ENCODE results near the gene WDR26.
"Not testable (repeated sequence)": the region's sequence is repeated elsewhere in the genome, so short reads cannot be mapped to it uniquely, and the experiment has no call there.

Gene WDR26

DNA sequence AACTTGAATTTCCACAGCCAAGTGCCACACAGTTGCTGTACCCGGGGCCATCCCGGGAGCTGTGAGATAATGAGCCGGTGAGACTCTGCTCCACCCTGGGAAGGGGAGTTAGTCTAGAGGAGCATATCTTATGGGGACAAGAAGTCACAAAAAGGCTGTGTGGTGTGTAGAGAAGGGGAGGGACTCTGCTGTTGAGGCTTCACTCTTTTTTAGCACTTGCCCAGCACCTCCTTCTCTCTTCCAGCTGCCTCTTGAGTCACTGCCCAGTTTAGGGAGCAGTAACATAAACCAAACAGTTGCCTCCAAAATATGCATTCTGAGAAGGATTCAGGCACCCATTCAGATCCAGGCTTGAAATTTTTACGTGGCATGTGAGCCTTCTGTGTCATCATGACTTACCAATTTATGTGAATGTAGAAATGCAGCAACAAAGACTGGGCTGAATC is 744 bp upstream of the WDR26 start:
- in situ Hi-C loops (cut with MboI; ENCODE audit: low sequenced_read_pairs): no loop called here

DNA sequence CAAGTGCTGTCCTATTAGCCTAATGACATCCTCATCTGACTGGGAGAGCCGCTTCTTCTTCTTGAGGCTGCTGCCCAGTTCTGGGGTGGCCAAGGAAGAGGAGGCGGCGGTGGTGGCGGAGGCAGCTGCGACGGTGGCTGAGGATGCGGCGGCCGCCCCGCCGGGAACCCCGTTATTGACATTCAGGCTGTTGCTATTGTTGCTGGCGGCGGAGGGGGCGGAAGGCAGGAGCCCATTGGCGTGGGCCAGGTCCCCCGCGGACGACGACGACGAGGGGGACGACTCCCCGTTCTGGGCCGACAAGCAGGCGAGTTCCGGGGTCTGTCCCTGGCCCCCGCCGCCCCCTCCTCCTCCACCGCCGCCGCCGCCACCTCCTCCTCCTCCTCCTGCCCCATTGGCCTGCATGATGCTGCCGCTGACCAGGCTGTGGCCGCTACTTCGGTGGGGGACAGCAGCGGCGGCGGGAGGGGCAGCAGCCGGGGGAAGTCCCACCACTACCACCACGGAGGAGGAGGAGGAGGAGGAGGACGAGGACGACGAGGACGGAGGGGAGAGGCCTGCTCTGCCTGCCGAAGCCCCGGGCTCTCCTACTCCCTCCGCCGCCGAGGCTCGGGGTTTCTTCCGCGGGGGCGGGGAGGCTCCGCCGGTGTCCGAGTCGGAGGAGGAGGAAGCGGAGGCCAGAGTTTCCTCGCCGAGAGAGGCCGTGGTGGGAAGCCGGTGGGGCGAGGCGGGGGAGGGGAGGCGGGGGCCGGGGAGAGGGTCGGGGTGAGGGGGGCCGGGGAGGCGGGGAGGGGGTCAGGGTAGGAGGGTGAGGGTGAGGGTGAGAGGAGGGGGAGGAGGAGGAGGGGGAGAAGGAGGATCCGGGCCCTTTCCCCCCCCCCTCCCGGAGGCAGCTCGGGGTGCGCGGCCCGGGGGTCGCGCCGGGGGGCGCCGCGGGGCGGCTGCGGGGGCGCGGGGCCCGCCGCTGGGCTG is 610 bp downstream of the WDR26 start:
- in situ Hi-C loops (cut with MboI; ENCODE audit: low sequenced_read_pairs): no loop called here

GRCh38 chr1:224433041-224433691 is 1.4 kb downstream of the WDR26 start:
- in situ Hi-C loops (cut with MboI; ENCODE audit: low sequenced_read_pairs): no loop called here

- in situ Hi-C loops (cut with MboI; ENCODE audit: low sequenced_read_pairs): no loop called here
These were observed 1.9 kb downstream of the WDR26 start for GRCh38 chr1:224432672-224433040.

GRCh38 chr1:224432146-224432545 is 2.5 kb downstream of the WDR26 start:
- in situ Hi-C loops (cut with MboI; ENCODE audit: low sequenced_read_pairs): no loop called here

DNA sequence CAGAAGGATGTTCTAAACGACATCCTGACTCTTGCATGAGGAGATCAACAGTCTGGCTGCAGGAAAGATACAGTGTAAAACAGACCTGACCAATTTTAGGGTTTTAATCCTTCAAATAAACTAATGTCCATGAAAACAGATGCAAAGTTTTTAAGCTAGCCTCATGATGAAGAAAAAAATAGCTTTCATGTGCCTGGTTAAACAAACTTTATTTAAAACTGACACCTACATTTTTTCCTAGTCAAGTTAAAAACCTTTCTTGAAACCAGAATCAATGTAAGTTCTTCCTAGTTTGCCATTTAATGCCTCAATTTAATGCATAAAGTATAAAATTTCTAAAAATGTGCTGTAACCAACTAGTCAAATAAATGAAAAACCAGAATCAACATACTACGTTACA is 2.9 kb downstream of the WDR26 start:
- in situ Hi-C loops (cut with MboI; ENCODE audit: low sequenced_read_pairs): no loop called here

DNA sequence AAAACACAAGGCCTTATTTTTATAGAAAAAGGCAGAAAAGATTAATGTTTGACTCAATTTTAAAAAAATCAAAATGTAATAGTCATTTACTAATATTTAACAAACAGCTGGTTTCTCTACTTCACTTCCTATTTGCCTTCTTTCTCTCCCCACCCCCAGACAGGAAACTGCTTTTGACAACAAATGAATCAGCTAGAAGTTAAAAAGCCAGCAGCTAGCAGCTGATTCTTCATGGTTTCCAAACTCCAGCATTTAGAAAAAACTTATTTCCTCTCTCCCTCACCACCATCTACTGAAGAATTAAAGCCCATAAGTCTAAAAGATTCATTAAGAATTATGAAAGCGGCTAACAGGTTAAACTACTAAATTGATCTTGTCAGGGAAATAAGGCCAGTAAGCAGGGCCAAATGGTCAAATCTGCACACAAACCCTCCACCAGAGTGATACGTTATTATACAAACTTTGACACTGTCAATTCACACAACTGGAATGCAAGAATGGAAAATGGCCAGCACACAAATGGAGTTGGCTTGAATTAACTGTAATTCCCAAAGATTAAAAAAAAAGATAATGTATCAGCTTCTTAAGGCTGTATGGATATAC is 4.0 kb downstream of the WDR26 start:
- in situ Hi-C loops (cut with MboI; ENCODE audit: low sequenced_read_pairs): no loop called here

- in situ Hi-C loops (cut with MboI; ENCODE audit: low sequenced_read_pairs): no loop called here
These were observed 4.8 kb downstream of the WDR26 start for GRCh38 chr1:224429616-224430326.

DNA sequence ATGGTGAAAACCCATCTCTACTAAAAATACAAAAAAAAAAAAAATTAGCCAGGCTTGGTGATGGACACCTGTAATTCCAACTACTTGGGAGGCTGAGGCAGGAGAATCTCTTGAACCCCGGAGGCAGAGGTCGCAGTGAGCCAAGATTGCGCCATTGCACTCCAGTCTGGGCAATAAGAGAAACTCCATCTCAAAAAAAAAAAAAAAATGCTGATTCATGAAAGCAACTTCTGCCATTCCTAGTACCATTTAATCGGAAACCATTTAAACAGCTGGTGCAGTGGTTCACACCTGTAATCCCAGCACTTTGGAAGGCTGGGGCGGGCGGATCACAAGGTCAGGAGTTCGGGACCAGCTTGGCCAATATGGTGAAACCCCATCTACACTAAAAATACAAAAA is 5.9 kb downstream of the WDR26 start:
- in situ Hi-C loops (cut with MboI; ENCODE audit: low sequenced_read_pairs): not testable (repeated sequence)

DNA sequence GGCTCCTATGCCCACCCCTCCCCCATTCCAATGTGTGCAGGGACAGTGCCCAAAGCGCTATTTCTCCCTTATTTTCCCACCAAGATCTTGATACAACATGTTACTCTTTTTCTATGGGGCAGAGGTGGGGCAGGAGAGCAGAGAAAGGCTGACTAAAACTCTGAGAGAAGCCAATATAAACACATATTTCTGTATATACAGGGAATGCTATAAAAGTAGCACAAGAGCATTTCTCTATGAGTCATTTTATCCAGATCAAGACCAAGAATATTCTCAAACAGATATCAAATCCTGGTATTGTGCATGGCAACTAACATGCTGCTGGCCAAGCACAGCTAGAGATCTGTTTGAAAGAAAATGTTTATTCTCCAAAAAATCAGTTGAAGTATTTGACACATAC is 7.3 kb downstream of the WDR26 start:
- in situ Hi-C loops (cut with MboI; ENCODE audit: low sequenced_read_pairs): no loop called here

GRCh38 chr1:224426869-224427268 is 7.7 kb downstream of the WDR26 start:
- in situ Hi-C loops (cut with MboI; ENCODE audit: low sequenced_read_pairs): not testable (repeated sequence)

- in situ Hi-C loops (cut with MboI; ENCODE audit: low sequenced_read_pairs): no loop called here
These were observed 9.2 kb downstream of the WDR26 start for GRCh38 chr1:224425279-224425884.

DNA sequence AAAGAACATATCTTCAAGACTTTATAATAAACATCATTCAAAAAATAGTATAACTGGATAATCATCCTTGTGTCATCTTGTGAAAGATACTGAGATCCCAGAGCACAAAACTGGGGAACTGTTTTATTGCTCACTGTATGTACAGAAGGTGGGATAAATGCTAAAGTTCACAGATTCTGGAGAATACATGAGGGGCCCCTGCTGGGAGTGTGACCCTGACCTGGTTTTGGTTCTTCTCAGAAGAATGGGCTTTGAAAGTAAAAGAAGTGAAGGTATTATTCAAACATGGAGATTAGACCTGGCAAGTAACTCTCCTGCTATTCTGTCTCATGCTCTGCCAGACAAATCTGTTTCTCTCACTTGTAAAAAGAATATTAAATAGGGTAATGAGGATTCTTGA is 14.5 kb downstream of the WDR26 start:
- in situ Hi-C loops (cut with MboI; ENCODE audit: low sequenced_read_pairs): no loop called here

- in situ Hi-C loops (cut with MboI; ENCODE audit: low sequenced_read_pairs): no loop called here
These were observed 22.8 kb downstream of the WDR26 start for GRCh38 chr1:224411766-224412165.

- in situ Hi-C loops (cut with MboI; ENCODE audit: low sequenced_read_pairs): no loop called here
These were observed 26.4 kb downstream of the WDR26 start for GRCh38 chr1:224408294-224408590.

GRCh38 chr1:224407571-224408293 is 26.9 kb downstream of the WDR26 start:
- in situ Hi-C loops (cut with MboI; ENCODE audit: low sequenced_read_pairs): no loop called here

- in situ Hi-C loops (cut with MboI; ENCODE audit: low sequenced_read_pairs): no loop called here
These were observed 28.4 kb downstream of the WDR26 start for GRCh38 chr1:224406216-224406615.

GRCh38 chr1:224405604-224405970 is 29.0 kb downstream of the WDR26 start:
- in situ Hi-C loops (cut with MboI; ENCODE audit: low sequenced_read_pairs): no loop called here

DNA sequence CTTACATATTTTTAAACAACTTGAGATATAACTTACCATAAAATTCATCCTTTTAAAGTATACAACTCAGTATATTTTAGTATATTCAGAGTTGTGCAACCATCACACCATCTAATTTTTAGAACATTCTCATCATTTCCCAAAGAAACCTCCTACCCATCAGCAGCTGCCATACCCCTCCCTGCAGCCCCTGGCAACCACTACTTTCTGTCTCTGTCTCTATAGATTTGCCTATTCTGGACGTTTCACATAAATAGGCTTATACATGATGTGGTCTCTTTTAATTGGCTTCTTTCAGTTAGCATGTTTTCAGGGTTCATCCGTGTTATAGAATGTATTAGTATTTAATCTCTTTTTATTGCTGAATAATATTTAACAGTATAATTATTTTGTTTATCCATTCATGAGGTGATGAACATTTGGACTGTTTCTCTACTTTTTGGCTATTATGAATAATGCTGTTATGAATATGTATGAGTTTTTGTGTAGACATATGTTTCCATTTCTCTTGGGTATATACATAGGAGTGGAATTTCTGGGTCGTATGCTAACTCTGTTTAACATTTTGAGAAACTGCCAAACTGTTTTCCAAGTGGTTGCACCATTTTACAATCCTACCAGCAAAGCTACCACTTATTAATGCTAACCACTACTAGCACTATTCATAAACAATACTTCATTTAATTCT is 29.5 kb downstream of the WDR26 start:
- in situ Hi-C loops (cut with MboI; ENCODE audit: low sequenced_read_pairs): no loop called here

Data from HL-60/S4 treated with phorbol 12-myristate 13-acetate at 8.2 ng/mL for 4 days and 3 days (cell line).